ENCODE results near the gene RITA1. TPM values are rescaled to one million over a fixed set of nuclear protein-coding genes. Genes with fewer than 3 reads are reported as not detected.

RITA1 gene
- total and polyA plus RNA-seq, 2 experiments from 2014 or later: 20.0 to 40.4 TPM

GRCh38 chr12:113136990-113137511, 48.5 kb upstream of the RITA1 start (continued):
- TF ChIP-seq STAT1 (IDR thresholded peaks at IDR 0.05; ENCODE audit: unreplicated experiment): no peak
- TF ChIP-seq ZNF462 (CRISPR knock-in tag; IDR thresholded peaks at IDR 0.05): no peak
- TF ChIP-seq JUNB (IDR thresholded peaks at IDR 0.05; ENCODE audit: unreplicated experiment): no peak
- no peak for TF ChIP-seq CTCF (conservative IDR thresholded peaks at IDR 0.05; ENCODE audit: low read depth in 2 of 2)
- no peak for TF ChIP-seq ZNF331 (CRISPR knock-in tag; IDR thresholded peaks at IDR 0.05; ENCODE audit: low read depth)

GRCh38 chr12:113137861-113138783, 47.4 kb upstream of the RITA1 start:
- peaks cover 8% of the 10 kb centered on the region for H3K27me3 ChIP-seq (ENCODE audit: insufficient read depth)
- H3K27ac Mint-ChIP-seq: no peak overlapping the region
- H3K4me3 Mint-ChIP-seq: no peak overlapping the region
- H2AFZ ChIP-seq: 0 out of 2 replicates have a peak overlapping the region, but pooled peaks have one; percentile 18
- no peak overlapping the region for H3K27ac ChIP-seq (ENCODE audit: low read depth)
- no peak for DNase-seq (ENCODE audit: low spot score)
- ATAC-seq: no peak
- H3F3A ChIP-seq (replicated peaks; ENCODE audit: low read depth): 0 out of 2 replicates have a peak, but pooled peaks cover 4% of the 10 kb centered on the region
- H3K9me2 ChIP-seq (ENCODE audit: insufficient read depth): no peaks in the 10 kb centered on the region
- no peaks in the 10 kb centered on the region for H3K36me3 ChIP-seq (ENCODE audit: insufficient read depth)
- H3K79me2 ChIP-seq (replicated peaks; ENCODE audit: insufficient read depth): no peaks in the 10 kb centered on the region
- H3K4me1 Mint-ChIP-seq: peaks cover 15% of the 10 kb centered on the region
- no peaks in the 10 kb centered on the region for H4K20me1 ChIP-seq (replicated peaks; ENCODE audit: insufficient read depth)
- peaks cover 14% of the 10 kb centered on the region for H3K4me1 ChIP-seq (ENCODE audit: insufficient read depth)
- H3K4me3 ChIP-seq: no peak overlapping the region
- H3K27me3 Mint-ChIP-seq (ENCODE audit: insufficient read depth, low read depth, poor library complexity): peaks cover 18% of the 10 kb centered on the region
- H3K36me3 Mint-ChIP-seq (ENCODE audit: low read depth): no peaks in the 10 kb centered on the region
- no peaks in the 10 kb centered on the region for H3K9me3 Mint-ChIP-seq
- no peak overlapping the region for H3K4me2 ChIP-seq
- no peak for TF ChIP-seq POLR2AphosphoS5 (IDR thresholded peaks at IDR 0.05; ENCODE audit: low read depth)
- TF ChIP-seq NANOG (IDR thresholded peaks at IDR 0.05; ENCODE audit: borderline replicate concordance): no peak
- TF ChIP-seq STAT1 (IDR thresholded peaks at IDR 0.05; ENCODE audit: unreplicated experiment): no peak
- no peak for TF ChIP-seq JUNB (IDR thresholded peaks at IDR 0.05; ENCODE audit: unreplicated experiment)
- no peak for TF ChIP-seq ZNF331 (CRISPR knock-in tag; IDR thresholded peaks at IDR 0.05; ENCODE audit: low read depth)
- TF ChIP-seq ZNF114 (CRISPR knock-in tag; IDR thresholded peaks at IDR 0.05): no peak
- TF ChIP-seq EZH2 (IDR thresholded peaks at IDR 0.05; ENCODE audit: low read depth, unreplicated experiment): no peak
- no peak for TF ChIP-seq CTCF (conservative IDR thresholded peaks at IDR 0.05; ENCODE audit: low read depth in 2 of 2)
- no peak for TF ChIP-seq ETS1 (IDR thresholded peaks at IDR 0.05)
